GM12875 (cell line): Measurements from ENCODE around the gene AGAP1.

Experiments used
- H3K4me3 ChIP-seq: one replicate; pipeline ENCODE4 v1.5.1; 2011; ENCODE audit warnings: low read depth, low read length, control low read depth
- TF ChIP-seq, protein P1 (sequence below): IDR thresholded peaks from 2 replicates; pipeline ENCODE4 v1.5.1; 2011; ENCODE audit warnings: low read depth, mild to moderate bottlenecking, control low read depth, inconsistent platforms, low read length, moderate library complexity, borderline replicate concordance; ENCODE audit not compliant: insufficient read depth

The AGAP1 gene

DNA sequence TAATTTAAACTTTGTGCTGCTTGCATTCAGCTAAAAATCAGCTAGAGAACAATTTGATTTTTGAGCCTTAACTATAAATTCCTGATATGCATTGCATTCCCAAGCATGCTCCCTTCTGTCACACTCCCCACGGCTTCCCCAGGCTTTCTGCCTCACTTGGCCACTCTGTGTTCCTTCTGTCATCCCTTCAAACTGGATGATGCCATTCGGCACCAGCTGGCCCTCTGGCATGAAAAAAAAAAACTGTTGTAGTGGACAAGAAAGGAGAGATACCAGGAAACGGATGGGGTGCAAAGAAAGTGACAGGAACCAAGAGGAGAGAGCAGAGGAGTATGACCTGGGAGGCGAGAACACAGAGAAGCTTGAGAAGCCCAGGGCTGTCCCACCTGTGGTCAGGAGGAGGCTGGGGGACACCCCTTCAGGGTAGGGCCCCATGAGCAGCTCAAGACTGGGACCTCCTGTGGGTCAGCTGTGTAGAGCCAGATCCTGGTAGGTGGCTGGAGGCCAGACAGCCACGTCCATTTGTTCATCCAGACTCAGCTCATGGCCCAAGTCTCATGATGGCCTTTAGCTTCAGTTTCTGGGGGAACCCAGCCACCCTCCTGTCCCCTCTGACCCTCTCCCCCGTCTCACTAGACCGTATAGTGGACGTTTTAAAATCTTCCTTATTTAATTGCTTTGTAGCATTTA, 462.6 kb downstream of the AGAP1 start:
- TF ChIP-seq, protein P1, sequence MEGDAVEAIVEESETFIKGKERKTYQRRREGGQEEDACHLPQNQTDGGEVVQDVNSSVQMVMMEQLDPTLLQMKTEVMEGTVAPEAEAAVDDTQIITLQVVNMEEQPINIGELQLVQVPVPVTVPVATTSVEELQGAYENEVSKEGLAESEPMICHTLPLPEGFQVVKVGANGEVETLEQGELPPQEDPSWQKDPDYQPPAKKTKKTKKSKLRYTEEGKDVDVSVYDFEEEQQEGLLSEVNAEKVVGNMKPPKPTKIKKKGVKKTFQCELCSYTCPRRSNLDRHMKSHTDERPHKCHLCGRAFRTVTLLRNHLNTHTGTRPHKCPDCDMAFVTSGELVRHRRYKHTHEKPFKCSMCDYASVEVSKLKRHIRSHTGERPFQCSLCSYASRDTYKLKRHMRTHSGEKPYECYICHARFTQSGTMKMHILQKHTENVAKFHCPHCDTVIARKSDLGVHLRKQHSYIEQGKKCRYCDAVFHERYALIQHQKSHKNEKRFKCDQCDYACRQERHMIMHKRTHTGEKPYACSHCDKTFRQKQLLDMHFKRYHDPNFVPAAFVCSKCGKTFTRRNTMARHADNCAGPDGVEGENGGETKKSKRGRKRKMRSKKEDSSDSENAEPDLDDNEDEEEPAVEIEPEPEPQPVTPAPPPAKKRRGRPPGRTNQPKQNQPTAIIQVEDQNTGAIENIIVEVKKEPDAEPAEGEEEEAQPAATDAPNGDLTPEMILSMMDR: no peak
- H3K4me3 ChIP-seq: no peak overlapping the region

GRCh38 chr2:235957251-235957650, 463.4 kb downstream of the AGAP1 start:
- no peak overlapping the region for H3K4me3 ChIP-seq
- TF ChIP-seq, protein P1: no peak

GRCh38 chr2:235958221-235958930, 464.5 kb downstream of the AGAP1 start:
- no peak overlapping the region for H3K4me3 ChIP-seq
- TF ChIP-seq, protein P1: no peak

- H3K4me3 ChIP-seq: no peak overlapping the region
- TF ChIP-seq, protein P1: no peak
Measured at GRCh38 chr2:235958931-235959410, 465.1 kb downstream of the AGAP1 start.

DNA sequence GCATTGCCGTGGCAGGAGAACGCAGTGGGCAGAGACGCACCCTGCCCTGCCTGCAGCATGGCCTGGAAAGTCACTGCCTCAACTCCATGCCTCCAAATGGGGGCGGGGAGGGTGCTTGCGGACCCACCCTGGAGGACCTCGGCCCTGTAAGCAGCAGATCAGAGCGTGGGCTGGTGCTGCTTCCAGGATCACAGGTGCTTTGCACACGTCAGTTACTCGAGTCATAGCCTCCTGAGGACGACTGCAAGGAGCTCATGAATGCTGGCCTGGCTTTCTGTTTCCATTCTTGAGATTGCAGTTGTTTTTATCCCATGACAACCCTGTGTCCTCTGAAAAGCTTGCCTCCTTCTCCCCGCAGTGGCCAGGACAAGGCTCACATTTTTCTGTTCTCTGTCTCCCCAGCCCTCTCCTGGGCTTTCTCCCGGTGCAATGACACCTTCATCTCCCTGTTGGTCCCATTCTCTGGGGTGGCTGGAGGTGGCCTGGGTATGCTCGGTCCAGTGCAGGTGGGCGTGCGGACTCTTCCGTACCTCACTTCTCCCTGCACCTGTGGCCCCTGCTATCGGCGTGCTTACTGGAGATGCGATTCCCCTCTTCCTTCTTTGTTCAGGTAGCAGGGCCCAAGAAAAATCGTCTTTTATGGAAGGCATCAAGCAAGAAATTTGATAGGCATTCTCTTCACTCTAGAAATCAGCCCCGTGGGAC, 466.3 kb downstream of the AGAP1 start:
- H3K4me3 ChIP-seq: no peak overlapping the region
- TF ChIP-seq, protein P1: no peak

DNA sequence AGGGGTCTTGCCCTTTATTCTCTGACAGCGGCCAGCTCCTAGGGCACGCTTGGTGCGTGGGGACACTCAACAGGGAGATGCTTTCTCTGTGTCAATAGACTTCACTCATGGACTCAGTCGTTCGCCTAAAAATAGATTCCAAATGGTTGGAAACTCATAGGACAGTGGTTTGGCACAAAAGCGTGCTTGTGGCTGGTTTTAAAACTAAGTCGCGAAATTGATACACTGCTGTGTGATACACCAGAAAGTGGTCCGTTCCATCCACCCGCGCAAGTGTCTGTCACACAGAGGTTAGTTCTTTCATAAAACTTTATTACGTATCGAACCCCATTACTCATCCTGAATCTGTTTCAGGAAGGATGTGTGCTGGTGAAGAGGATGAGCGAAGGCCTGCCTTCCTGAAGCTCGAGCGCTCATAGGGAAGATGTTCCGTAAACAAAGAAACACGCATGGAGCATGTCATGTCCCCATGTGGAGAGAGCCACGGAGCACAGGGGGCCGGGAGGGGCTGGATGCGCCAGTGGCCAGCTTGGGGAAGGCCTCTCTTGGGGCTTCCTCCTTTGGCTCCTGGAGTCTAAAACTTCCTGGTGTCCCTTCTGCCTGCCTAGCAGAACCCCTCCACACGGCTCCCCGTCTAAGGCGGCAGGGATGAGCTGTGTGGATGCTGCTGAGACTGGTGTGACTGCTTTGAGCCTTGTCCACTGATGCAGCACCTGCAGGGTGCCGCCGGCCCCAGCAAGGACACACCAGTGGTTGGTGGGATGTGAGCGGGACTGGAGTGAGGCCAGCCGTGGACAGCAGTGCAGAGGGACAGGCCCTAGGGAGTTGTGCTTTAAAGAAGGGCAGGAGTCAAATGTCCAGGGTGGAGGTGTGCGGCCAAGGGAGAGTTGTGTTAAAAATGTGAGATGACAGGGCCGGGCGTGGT, 467.1 kb downstream of the AGAP1 start:
- TF ChIP-seq, protein P1: no peak
- H3K4me3 ChIP-seq: no peak overlapping the region
